ENCODE results near the gene ELANE.

ELANE gene

DNA sequence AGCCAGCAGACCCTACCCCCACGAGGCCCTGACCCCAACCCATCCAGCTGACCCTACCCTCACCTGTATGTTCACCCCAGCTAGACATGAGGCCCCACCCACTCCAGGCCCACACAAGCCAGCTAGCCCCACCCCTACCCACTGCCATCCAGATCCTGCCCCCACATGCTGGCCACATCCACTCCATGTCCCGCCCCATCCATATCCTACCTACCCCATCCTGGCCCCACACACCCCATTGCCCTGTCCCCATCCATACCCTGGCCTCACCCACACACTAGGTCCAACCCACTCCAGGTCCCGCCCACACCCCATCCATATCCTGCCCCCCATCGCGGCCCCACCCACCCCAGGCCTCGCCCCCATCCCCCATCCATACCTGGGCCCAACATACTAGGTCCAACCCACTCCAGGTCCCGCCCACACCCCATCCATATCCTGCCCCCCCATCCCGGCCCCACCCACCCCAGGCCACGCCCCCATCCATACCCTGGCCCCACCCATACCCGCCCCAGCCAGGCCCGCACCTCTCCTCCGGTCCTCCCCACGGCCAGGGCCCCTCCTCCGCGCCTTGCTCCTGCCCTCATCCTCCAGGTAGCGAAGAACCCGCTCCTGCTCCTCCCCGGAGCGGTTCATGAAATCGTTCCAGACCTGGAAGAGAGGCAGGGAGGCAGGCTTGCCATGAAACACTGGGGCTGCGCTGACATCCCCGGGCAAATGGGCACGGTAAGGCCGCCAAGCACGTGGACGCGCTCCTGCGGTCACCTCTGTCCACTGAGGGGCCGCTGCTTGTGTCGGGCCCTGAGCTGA is 48.4 kb downstream of the ELANE start:
- no peak for DNase-seq

DNA sequence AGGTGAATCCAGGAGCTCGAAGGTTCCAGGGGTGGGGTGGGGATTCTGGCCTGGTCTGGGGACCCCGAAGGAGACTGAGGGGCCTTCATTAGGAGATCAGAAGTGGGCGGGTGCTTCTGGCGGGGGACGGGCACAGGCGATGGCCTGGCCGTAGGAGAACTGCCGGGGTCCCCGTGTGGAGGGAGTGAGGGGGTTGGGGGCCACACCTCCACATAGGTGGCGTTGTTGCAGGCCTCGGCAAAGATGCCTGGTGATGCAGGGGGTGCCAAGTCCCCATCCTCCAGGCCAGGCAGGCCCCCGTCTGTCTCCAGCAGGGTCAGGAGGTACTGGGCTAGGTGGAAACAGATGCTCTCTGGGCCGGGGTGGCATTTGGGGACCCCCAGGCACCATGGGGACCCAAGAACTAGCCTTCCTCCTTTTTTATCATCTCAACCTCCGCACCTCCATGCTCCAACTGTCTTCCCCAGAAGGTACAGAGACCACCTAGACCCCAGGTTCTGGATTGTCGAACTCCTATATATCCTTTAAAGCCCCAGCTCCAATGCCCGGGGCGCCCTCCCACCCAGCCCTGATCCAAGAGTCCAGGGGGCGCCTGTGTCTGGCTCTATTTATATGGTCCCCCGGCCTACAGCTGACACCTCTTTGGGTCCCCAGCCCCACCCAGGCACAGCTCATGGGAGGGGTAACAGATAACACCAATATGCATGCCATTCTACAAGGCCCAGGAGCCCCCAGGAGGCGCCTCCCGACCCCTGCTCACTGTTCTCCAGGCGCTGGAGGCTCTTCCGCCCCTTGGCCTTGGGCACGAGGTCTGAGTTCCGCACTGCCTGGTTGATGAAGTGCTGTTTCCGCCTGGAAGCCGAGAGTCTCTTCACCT is 49.4 kb downstream of the ELANE start:
- DNase-seq = no peak

DNA sequence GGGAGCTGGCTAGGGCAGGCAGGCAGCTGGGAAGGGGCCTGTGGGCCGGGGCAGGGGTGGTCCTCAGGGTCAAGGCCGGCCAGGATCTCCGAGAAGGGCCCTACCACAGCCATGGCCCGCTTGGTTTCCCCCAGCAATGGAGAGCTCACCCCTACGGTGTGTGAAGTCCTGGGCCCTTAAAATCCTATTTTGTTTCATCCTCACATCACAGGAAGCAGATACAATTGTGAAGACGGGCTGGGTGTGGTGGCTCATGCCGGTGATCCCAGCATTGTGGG is 49.9 kb downstream of the ELANE start:
- no peak for DNase-seq

DNA sequence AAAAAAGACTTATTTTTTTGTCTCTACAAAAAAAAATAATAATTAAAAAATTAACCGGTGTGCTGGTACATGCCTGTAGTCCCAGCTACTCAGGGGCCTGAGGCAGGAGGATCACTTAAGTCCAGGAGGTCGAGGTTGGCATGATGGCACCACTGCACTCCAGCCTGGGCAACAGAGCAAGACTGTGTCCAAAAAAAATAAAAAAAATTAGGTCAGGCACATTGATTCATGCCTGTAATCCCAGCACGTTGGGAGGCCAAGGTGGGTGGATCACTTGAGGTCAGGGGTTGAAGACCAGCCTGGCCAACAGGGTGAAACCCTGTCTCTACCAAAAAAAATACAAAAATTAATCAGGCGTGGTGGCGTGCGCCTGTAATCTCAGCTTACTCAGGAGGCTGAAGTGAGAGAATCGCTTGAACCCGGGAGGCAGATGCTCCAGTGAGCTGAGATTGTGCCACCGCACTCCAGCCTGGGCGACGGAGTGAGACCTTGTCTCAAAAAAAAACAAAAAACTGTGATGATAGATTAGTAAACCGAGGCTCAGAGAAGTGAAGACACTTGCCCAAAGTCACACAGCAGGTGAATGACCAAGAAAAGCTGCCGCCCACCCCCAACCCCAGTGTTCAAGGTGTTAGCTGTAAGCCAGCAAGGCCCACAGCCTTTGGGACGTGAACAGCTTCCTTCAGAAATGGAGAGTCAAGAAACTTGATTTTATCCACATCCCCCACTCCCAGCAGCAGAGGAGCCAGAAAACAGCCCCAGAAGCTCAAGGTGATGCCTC is 50.5 kb downstream of the ELANE start:
- no peak for DNase-seq

DNA sequence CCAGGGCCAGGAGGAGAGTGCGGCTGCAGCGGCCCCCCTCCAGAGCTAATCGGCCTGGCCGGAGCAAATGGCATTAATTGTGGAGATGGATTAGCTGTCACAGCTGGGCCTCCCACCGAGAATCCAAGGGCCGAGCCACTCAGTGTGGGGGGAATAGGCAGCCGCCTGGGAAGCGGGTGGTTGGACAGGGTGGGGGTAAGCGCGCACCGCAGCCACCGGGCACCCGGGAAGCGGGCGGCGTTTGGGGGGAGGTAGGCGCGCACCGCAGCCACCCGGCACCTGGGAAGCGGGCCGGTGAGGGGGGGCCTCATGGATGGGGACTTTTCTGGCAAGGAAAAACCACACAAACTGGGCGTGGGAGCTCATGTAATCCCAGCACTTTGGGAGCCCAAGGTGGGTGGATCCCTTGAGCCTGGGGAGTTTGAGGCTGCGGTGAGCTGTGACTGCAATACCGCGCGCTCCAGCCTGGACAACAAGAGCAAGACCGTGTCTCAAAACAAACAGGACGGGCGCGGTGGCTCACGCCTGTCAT is 51.2 kb downstream of the ELANE start:
- DNase-seq = no peak

DNA sequence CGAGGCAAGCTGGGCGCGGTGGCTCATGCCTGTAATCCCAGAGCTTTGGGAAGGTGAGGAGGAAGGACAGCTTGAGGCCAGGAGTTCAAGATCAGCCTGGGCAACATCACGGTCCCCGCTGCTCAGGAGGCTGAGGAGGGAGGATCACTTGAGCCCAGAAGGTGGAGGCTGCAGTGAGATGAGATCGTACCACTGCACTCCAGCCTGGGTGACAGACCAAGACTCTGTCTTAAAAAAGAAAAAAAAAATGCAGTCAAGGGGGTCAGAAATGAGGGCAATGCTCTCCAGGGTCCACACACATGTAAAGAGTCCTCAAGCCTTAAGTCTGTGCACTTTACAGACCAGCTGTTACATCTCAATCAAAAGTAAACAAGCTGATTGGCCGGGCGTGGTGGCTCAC is 52.4 kb downstream of the ELANE start:
- DNase-seq = no peak
